Naive thymus-derived CD4-positive, alpha-beta T cell (primary cell): ENCODE measurements around the gene HSPA9. TPM values are rescaled to one million over a fixed set of nuclear protein-coding genes. Genes with fewer than 3 reads are reported as not detected.

Source experiments
- ATAC-seq: fragments of 150-1000 bp; cut with Tn5 transposase; 2 replicates; pipeline ENCODE4 v1.10.0; 2021; ENCODE audit warnings: mild to moderate bottlenecking, moderate library complexity
- CTCF ChIA-PET: fragments of 350-600 bp; sonication (Branson Sonifier 250); formaldehyde crosslinking; loops from one replicate; lab custom pipeline; 2021; ENCODE audit warnings: antibody characterized with exemption; lab: Charles Lee
- POLR2A ChIA-PET: fragments of 350-600 bp; sonication (Branson Sonifier 250); formaldehyde crosslinking; loops from one replicate; lab custom pipeline; 2021; ENCODE audit warnings: antibody characterized with exemption, inconsistent platforms; lab: Charles Lee
- DNase-seq, 9 donors: peaks; one replicate each; pipeline versions ENCODE4 v3.0.0 to v3.0.0-alpha.2; 2020 to 2022; ENCODE audit warnings: mixed read lengths in 1 of 9
- H3K27ac ChIP-seq: one replicate; pipeline ENCODE4 v1.7.0; 2013; ENCODE audit warnings: mild to moderate bottlenecking, low read depth, low read length, moderate library complexity
- H3K27me3 ChIP-seq, 2 donors: one replicate each; pipeline ENCODE4 v1.7.0; 2013; ENCODE audit warnings: low read length in 2 of 2, mild to moderate bottlenecking in 2 of 2, moderate library complexity in 2 of 2; ENCODE audit not compliant: control insufficient read depth in 2 of 2, insufficient read depth in 2 of 2
- H3K36me3 ChIP-seq, 3 experiments: 1 replicate in 2 of 3; 2 replicates in 1 of 3; pipeline ENCODE4 v1.7.0; 2013; ENCODE audit warnings: low read length in 3 of 3, mild to moderate bottlenecking in 3 of 3, moderate library complexity in 1 of 3; ENCODE audit not compliant: insufficient read depth in 3 of 3, control insufficient read depth in 2 of 3
- H3K4me1 ChIP-seq, 2 donors: one replicate each; pipeline ENCODE4 v1.7.0; 2013; ENCODE audit warnings: low read length in 2 of 2, mild to moderate bottlenecking in 2 of 2, moderate library complexity in 1 of 2; ENCODE audit not compliant: control insufficient read depth in 2 of 2, insufficient read depth in 2 of 2
- H3K4me3 ChIP-seq: 2 replicates; pipeline ENCODE4 v1.7.0; 2013; ENCODE audit warnings: mild to moderate bottlenecking, low read length
- H3K9me3 ChIP-seq, 3 experiments: 1 replicate in 2 of 3; 2 replicates in 1 of 3; pipeline ENCODE4 v1.7.0; 2013; ENCODE audit warnings: low read length in 3 of 3; ENCODE audit not compliant: control insufficient read depth in 2 of 3
- H3K27ac Mint-ChIP-seq, 9 donors: one replicate each; pipeline ENCODE4 v1.8.0; 2020 to 2022; ENCODE audit warnings: mixed read lengths in 9 of 9, mild to moderate bottlenecking in 8 of 9, moderate library complexity in 5 of 9, inconsistent platforms in 2 of 9
- H3K27me3 Mint-ChIP-seq, 5 donors: one replicate each; pipeline ENCODE4 v1.8.0; 2021 to 2022; ENCODE audit warnings: mixed read lengths in 5 of 5, mild to moderate bottlenecking in 1 of 5
- H3K36me3 Mint-ChIP-seq, 5 donors: one replicate each; pipeline ENCODE4 v1.8.0; 2020 to 2022; ENCODE audit warnings: mixed read lengths in 5 of 5, mild to moderate bottlenecking in 3 of 5, inconsistent platforms in 1 of 5
- H3K4me1 Mint-ChIP-seq, 7 donors: one replicate each; pipeline ENCODE4 v1.8.0; 2020 to 2022; ENCODE audit warnings: mixed read lengths in 7 of 7, mild to moderate bottlenecking in 3 of 7, inconsistent platforms in 1 of 7
- H3K4me3 Mint-ChIP-seq, 10 donors: one replicate each; pipeline ENCODE4 v1.8.0; 2020 to 2022; ENCODE audit warnings: mild to moderate bottlenecking in 10 of 10, mixed read lengths in 10 of 10, moderate library complexity in 6 of 10, inconsistent platforms in 2 of 10
- H3K9me3 Mint-ChIP-seq, 11 donors: one replicate each; pipeline ENCODE4 v1.8.0; 2020 to 2022; ENCODE audit warnings: mixed read lengths in 11 of 11, mild to moderate bottlenecking in 4 of 11, inconsistent platforms in 1 of 11, moderate library complexity in 1 of 11
- intact Hi-C, 2 donors: fragments of 100-400 bp; cut with micrococcal nuclease; formaldehyde crosslinking; loops; one replicate each; pipeline ENCODE4 v1.15.1; 2023
- polyA plus RNA-seq, 2 donors: library from polyadenylated mRNA; unstranded; fragments of 300-500 nt; fragmentation: Illumina TruSeq; gene quantifications; one replicate each; pipeline ENCODE4 v1.2.3, GENCODE V29; 2021
- total RNA-seq, 6 experiments: library from RNA in 5 of 6; stranded (reverse) in 5 of 6; gene quantifications; 1 replicate in 5 of 6; 2 replicates in 1 of 6; pipeline ENCODE4 v1.2.3 and lab custom pipeline; 2021 to 2026

Gene HSPA9
- total and polyA plus RNA-seq, 7 experiments from 2014 or later, result 143 to 274 (median 171) TPM

DNA sequence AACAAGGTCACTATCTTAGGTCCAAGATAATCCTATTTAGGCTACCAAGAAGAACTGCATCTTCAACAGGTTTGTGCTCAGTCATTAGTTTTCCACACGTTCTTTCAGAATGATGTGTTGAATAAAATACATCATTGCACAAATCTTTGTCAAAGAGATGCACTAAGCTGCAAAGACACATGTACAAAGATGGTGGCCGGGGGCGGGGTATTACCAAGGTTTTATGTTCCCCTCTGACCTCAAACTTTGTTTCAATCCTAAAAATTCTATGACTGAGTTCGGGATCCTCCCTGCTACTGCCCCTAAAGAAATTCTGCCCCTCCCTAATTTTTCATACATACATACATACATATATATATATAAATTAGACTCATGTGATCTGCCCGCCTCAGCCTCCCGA, 14.2 kb downstream of the HSPA9 start:
- Histone ChIP-seq H3K27me3 (no peaks in the 10 kb centered on the region), H3K9me3 (no peaks in the 10 kb centered on the region), H3K4me3 (no peak overlapping the region), H3K27ac (no peak overlapping the region), H3K4me1 (peaks cover 14 to 17% of the 10 kb centered on the region in 2 donors), H3K36me3 (peaks cover 57 to 89% (median 59%) of the 10 kb centered on the region in 3 experiments)
- peaks cover 30 to 64% (median 50%) of the 10 kb centered on the region in 5 donors for H3K36me3 Mint-ChIP-seq
- intact Hi-C loops, result no loop called here
- no peaks in the 10 kb centered on the region for H3K27me3 Mint-ChIP-seq
- H3K4me3 Mint-ChIP-seq, result no peak overlapping the region
- DNase-seq (no peak), ATAC-seq (no peak)
- ChIA-PET POLR2A (no interaction called here), CTCF (interaction anchor here (0.6 to 0.7 kb wide), 2 partner anchors 17 to 1170 kb away, joined by 3 read pairs; no protein-coding TSS in a partner anchor)
- peaks cover 12 to 46% (median 38%) of the 10 kb centered on the region in 7 donors for H3K4me1 Mint-ChIP-seq
- peaks cover 0 to 4% (median 0%) of the 10 kb centered on the region in 11 donors for H3K9me3 Mint-ChIP-seq
- peak overlapping the region in 1 of 9 donors; percentile 67 for H3K27ac Mint-ChIP-seq

DNA sequence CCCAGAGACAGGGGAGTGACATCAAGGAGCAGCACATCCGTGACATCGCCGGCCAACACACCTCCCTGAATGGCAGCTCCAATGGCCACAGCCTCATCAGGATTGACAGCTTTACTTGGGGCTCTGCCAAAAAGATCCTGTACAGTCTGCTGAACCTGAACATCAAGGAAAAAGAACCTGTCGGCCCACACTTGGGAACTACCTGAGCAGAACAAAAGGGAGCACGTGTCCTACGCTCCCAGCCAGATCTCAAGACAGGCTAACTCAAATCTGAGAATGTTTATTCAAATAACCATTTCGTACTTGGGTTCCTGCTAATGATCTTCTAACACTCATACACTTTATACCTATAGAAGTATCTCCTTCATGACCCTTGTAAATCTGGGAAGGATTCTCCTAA, 15.3 kb downstream of the HSPA9 start:
- Histone ChIP-seq H3K4me3 (no peak overlapping the region), H3K27me3 (no peaks in the 10 kb centered on the region), H3K9me3 (no peaks in the 10 kb centered on the region), H3K27ac (no peak overlapping the region), H3K4me1 (peaks cover 9 to 10% of the 10 kb centered on the region in 2 donors), H3K36me3 (peaks cover 51 to 89% (median 58%) of the 10 kb centered on the region in 3 experiments)
- ChIA-PET POLR2A (interaction anchor here (0.6 kb wide), 1 partner anchor 11 kb away, joined by 3 read pairs; no protein-coding TSS in a partner anchor), CTCF (interaction anchor here (0.8 kb wide), 1 partner anchor 17 kb away, joined by 4 read pairs; the partner anchor contains the start of gene ETF1)
- ATAC-seq (no peak), DNase-seq (no peak)
- Mint-ChIP-seq H3K36me3 (peaks cover 29 to 61% (median 47%) of the 10 kb centered on the region in 5 donors), H3K9me3 (peaks cover 0 to 2% (median 0%) of the 10 kb centered on the region in 11 donors), H3K27ac (peak overlapping the region in 3 of 9 donors; percentile 22 to 84 (median 23)), H3K4me3 (no peak overlapping the region), H3K4me1 (peaks cover 10 to 37% (median 31%) of the 10 kb centered on the region in 7 donors), H3K27me3 (no peaks in the 10 kb centered on the region)
- intact Hi-C loops, result no loop called here

DNA sequence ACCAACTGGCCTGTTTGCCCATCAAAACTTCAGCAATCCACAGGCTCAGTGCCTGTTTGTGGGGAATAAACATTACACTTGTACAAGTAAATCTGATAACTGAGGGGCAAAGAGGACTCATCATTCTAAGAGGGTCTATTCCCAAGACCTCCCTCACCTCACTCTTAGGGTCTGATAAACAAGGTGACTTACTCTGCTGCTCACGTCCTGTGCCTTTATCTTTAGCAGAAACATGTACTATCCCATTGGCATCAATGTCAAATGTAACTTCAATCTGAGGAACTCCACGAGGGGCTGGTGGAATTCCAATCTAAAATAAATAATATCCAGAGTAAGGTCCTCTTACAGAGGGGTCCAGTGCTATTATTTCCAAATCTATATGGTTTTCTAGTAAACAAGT, 17.5 kb downstream of the HSPA9 start:
- peak overlapping the region in 2 of 9 donors; percentile 17 to 44 for H3K27ac Mint-ChIP-seq
- CTCF ChIA-PET, result no interaction called here
- POLR2A ChIA-PET, result interaction anchor here (1.1 to 3.1 kb wide), 3 partner anchors 14 to 28 kb away, joined by 4 to 16 read pairs (median 5); partner anchors contain the start of gene ETF1

DNA sequence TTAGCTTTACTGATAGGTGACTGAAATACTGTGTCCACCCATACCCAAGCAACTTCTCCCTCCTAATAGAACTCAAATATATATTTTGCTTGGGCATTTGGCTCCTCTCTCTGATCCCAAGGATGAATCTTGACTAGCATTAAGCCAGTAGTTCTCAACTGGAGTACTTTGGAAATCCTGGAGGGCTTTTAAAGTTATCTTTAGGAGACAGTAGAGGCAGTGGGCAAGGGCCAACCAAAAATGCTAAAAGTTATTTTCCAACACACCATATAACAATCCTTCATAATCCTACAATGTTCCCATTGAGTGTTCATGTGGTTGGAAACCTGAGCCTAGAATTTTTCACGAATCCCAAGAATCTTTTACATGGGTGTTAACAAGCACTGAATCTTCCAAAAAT, 21.1 kb downstream of the HSPA9 start:
- Mint-ChIP-seq H3K4me1 (peaks cover 5 to 30% (median 14%) of the 10 kb centered on the region in 7 donors), H3K4me3 (no peak overlapping the region), H3K36me3 (peaks cover 17 to 36% (median 32%) of the 10 kb centered on the region in 5 donors), H3K9me3 (no peaks in the 10 kb centered on the region), H3K27ac (peak overlapping the region in 3 of 9 donors; percentile 11 to 80 (median 47)), H3K27me3 (no peaks in the 10 kb centered on the region)
- POLR2A ChIA-PET, result interaction anchor here (1.0 to 2.9 kb wide), 2 partner anchors 11 to 21 kb away, joined by 5 to 9 read pairs; partner anchors contain the start of genes ETF1 and HSPA9
- H3K36me3 ChIP-seq, result peaks cover 31 to 55% (median 38%) of the 10 kb centered on the region in 3 experiments
- no peak overlapping the region for H3K4me3 ChIP-seq
- H3K9me3 ChIP-seq, result no peaks in the 10 kb centered on the region
- intact Hi-C loops, result no loop called here
- ATAC-seq (no peak), DNase-seq (no peak)
- H3K27me3 ChIP-seq, result no peaks in the 10 kb centered on the region
- CTCF ChIA-PET, result no interaction called here
- H3K4me1 ChIP-seq, result no peaks in the 10 kb centered on the region
- no peak overlapping the region for H3K27ac ChIP-seq

More for the DNA sequence above, 17.5 kb downstream of the HSPA9 start:
- DNase-seq (no peak), ATAC-seq (no peak)
- H3K4me1 ChIP-seq, result no peaks in the 10 kb centered on the region
- no peak overlapping the region for H3K4me3 ChIP-seq
- H3K27me3 Mint-ChIP-seq, result no peaks in the 10 kb centered on the region
- peaks cover 0 to 24% (median 17%) of the 10 kb centered on the region in 7 donors for H3K4me1 Mint-ChIP-seq
- H3K36me3 Mint-ChIP-seq, result peaks cover 21 to 55% (median 48%) of the 10 kb centered on the region in 5 donors
- H3K9me3 ChIP-seq, result no peaks in the 10 kb centered on the region
- peaks cover 48 to 80% (median 63%) of the 10 kb centered on the region in 3 experiments for H3K36me3 ChIP-seq
- H3K27ac ChIP-seq, result peak overlapping the region; percentile 29
- intact Hi-C loops, result no loop called here
- H3K9me3 Mint-ChIP-seq, result peaks cover 0 to 2% (median 0%) of the 10 kb centered on the region in 11 donors
- no peaks in the 10 kb centered on the region for H3K27me3 ChIP-seq
- no peak overlapping the region for H3K4me3 Mint-ChIP-seq

DNA sequence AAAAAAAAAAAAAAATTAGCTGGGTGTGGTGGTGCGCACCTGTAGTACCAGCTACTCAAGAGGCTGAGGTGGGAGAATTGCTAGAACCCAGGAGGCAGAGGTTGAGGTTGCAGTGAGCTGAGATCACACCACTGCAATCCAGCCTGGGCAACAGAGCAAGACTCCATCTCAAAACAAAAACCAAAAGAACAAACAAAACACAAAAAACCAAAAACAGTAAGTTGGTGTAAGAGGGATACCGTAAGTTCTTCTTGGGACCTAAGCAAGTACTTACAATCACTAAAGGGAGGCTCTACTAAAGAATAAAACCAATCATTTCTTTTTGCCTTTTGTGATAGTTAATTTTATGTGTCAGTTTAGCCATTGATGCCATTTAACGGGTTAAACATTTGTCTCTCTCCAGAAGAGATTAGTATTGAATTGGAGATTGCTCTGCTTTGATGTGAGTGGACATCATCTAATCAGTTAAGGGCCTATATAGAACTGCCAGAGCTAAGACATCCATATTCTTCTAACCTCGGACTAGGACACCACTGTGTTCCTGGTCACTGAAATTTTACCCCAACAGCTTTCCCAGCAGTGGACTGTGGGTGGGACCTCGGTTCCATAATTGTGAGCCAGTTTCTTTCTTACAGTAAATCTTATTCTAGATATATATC, 21.6 kb downstream of the HSPA9 start:
- ChIA-PET POLR2A (interaction anchor here (1.0 to 2.9 kb wide), 2 partner anchors 10 to 22 kb away, joined by 5 to 9 read pairs; partner anchors contain the start of genes ETF1 and HSPA9), CTCF (interaction anchor here (0.7 kb wide), 1 partner anchor 350 kb away, joined by 4 read pairs; no protein-coding TSS in a partner anchor)
- peaks cover 25 to 49% (median 32%) of the 10 kb centered on the region in 3 experiments for H3K36me3 ChIP-seq
- intact Hi-C loops, result no loop called here
- H3K9me3 Mint-ChIP-seq, result no peaks in the 10 kb centered on the region
- no peaks in the 10 kb centered on the region for H3K27me3 ChIP-seq
- ATAC-seq (no peak), DNase-seq (no peak)
- no peak overlapping the region for H3K27ac ChIP-seq
- H3K27ac Mint-ChIP-seq, result peak overlapping the region in 5 of 9 donors; percentile 7 to 80 (median 47)
- no peak overlapping the region for H3K4me3 ChIP-seq
- H3K36me3 Mint-ChIP-seq, result peaks cover 13 to 31% (median 28%) of the 10 kb centered on the region in 5 donors
- no peaks in the 10 kb centered on the region for H3K27me3 Mint-ChIP-seq
- peaks cover 7 to 28% (median 15%) of the 10 kb centered on the region in 7 donors for H3K4me1 Mint-ChIP-seq
- no peaks in the 10 kb centered on the region for H3K4me1 ChIP-seq
- H3K4me3 Mint-ChIP-seq, result no peak overlapping the region
- no peaks in the 10 kb centered on the region for H3K9me3 ChIP-seq

DNA sequence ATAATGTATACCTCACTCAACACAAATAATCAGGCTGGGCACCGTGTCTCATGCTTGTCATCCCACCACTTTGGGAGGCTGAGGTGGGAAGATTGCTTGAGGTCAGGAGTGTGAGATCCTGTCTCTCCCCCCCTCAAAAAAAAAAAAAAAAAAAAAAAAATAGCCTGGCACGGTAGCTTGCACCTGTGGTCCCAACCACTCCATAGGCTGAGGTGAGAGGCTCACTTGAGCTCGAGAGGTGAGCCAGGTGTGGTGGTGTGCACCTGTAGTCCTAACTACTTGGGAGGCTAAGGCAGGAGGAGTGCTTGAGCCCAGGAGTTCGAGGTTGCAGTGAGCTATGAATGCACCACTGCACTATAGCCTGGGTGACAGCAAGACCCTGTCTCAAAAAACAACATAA, 22.5 kb downstream of the HSPA9 start:
- Histone ChIP-seq H3K4me1 (peaks cover 4 to 6% of the 10 kb centered on the region in 2 donors), H3K4me3 (no peak overlapping the region), H3K36me3 (peaks cover 18 to 40% (median 23%) of the 10 kb centered on the region in 3 experiments), H3K9me3 (no peaks in the 10 kb centered on the region), H3K27ac (no peak overlapping the region), H3K27me3 (no peaks in the 10 kb centered on the region)
- ATAC-seq, result no peak
- H3K27me3 Mint-ChIP-seq, result no peaks in the 10 kb centered on the region
- peaks cover 16 to 36% (median 22%) of the 10 kb centered on the region in 7 donors for H3K4me1 Mint-ChIP-seq
- no peak overlapping the region for H3K4me3 Mint-ChIP-seq
- H3K9me3 Mint-ChIP-seq, result no peaks in the 10 kb centered on the region
- intact Hi-C loops, result no loop called here
- POLR2A ChIA-PET, result interaction anchor here (0.6 to 2.9 kb wide), 2 partner anchors 9 to 23 kb away, joined by 3 to 9 read pairs; partner anchors contain the start of gene HSPA9
- H3K36me3 Mint-ChIP-seq, result peaks cover 5 to 26% (median 20%) of the 10 kb centered on the region in 5 donors
- CTCF ChIA-PET, result no interaction called here
- H3K27ac Mint-ChIP-seq, result peak overlapping the region in 3 of 9 donors; percentile 0 to 58 (median 57)
- no peak for DNase-seq
